A549 (cell line): ENCODE data around the gene PVR.
"Not testable (repeated sequence)": the region's sequence is repeated elsewhere in the genome, so short reads cannot be mapped to it uniquely, and the experiment has no call there.

Experiments
- BHLHE40 ChIP-seq: IDR thresholded peaks from 2 replicates; pipeline ENCODE4 v1.6.1; 2012; ENCODE audit warnings: low read depth, low read length, inconsistent platforms
- CTCF ChIP-seq: fragments of >200 bp; sonication (Bioruptor Twin); formaldehyde crosslinking; IDR thresholded peaks from 3 replicates; pipeline ENCODE4 v1.5.1; 2016
- POLR2A ChIP-seq: IDR thresholded peaks from 2 replicates; pipeline ENCODE4 v1.6.1; 2012; ENCODE audit warnings: mild to moderate bottlenecking, low read length
- POLR2AphosphoS2 ChIP-seq: conservative IDR thresholded peaks from 2 replicates; pipeline ENCODE4 v1.6.1; 2012; ENCODE audit warnings: low read length, improper control_type of control experiment, inconsistent platforms
- RFX5 ChIP-seq: fragments of 450-650 bp; IDR thresholded peaks from 2 replicates; pipeline ENCODE4 v1.7.1; 2014; ENCODE audit warnings: antibody characterized with exemption, mild to moderate bottlenecking, moderate library complexity
- ZSCAN20 ChIP-seq: fragments of 250-450 bp; sonication (Bioruptor Pico); IDR thresholded peaks from 2 replicates; pipeline ENCODE4 v1.8.0; 2022; ENCODE audit warnings: mild to moderate bottlenecking, moderate library complexity

- not testable (repeated sequence) for TF ChIP-seq CTCF; POLR2A; POLR2AphosphoS2; ZSCAN20 (CRISPR knock-in tag); BHLHE40; RFX5
Measured at GRCh38 chr19:44631611-44632010, 12.1 kb upstream of the PVR start.
